HG03378 (cell line): ENCODE measurements around the gene KCNJ12.
"Not testable (repeated sequence)": the region's sequence is repeated elsewhere in the genome, so short reads cannot be mapped to it uniquely, and the experiment has no call there.

Experiments
- ATAC-seq: cut with Tn5 transposase; IDR thresholded peaks from one replicate; pipeline ENCODE4 v1.9.1; 2021; ENCODE audit warnings: mild to moderate bottlenecking, moderate library complexity; ENCODE audit not compliant: unreplicated experiment

Gene KCNJ12

GRCh38 chr17:21381076-21381706 lies 5.0 kb downstream of the KCNJ12 start:
- no peak for ATAC-seq

- ATAC-seq: no peak
Measured at GRCh38 chr17:21382560-21383495, 6.7 kb downstream of the KCNJ12 start.

GRCh38 chr17:21385281-21385845 lies 9.2 kb downstream of the KCNJ12 start:
- no peak for ATAC-seq

GRCh38 chr17:21387616-21388015 lies 11.5 kb downstream of the KCNJ12 start:
- no peak for ATAC-seq

GRCh38 chr17:21388066-21388465 lies 11.9 kb downstream of the KCNJ12 start:
- no peak for ATAC-seq

GRCh38 chr17:21388944-21389343 lies 12.8 kb downstream of the KCNJ12 start:
- no peak for ATAC-seq

- ATAC-seq: no peak
Measured at GRCh38 chr17:21389394-21389793, 13.2 kb downstream of the KCNJ12 start.

- ATAC-seq: no peak
Measured at GRCh38 chr17:21390294-21390693, 14.1 kb downstream of the KCNJ12 start.

GRCh38 chr17:21392266-21392665 lies 16.1 kb downstream of the KCNJ12 start:
- no peak for ATAC-seq

- ATAC-seq: no peak
Measured at GRCh38 chr17:21394265-21394664, 18.1 kb downstream of the KCNJ12 start.

GRCh38 chr17:21395764-21396163 lies 19.6 kb downstream of the KCNJ12 start:
- no peak for ATAC-seq

GRCh38 chr17:21396237-21396636 lies 20.1 kb downstream of the KCNJ12 start:
- no peak for ATAC-seq

GRCh38 chr17:21397341-21398190 lies 21.4 kb downstream of the KCNJ12 start:
- no peak for ATAC-seq

GRCh38 chr17:21399474-21400186 lies 23.5 kb downstream of the KCNJ12 start:
- no peak for ATAC-seq

- ATAC-seq: not testable (repeated sequence)
Measured at GRCh38 chr17:21400187-21400569, 24.0 kb downstream of the KCNJ12 start.

- no peak for ATAC-seq
Measured at GRCh38 chr17:21400816-21401593, 24.8 kb downstream of the KCNJ12 start.

GRCh38 chr17:21402166-21402571 lies 26.0 kb downstream of the KCNJ12 start:
- not testable (repeated sequence) for ATAC-seq

GRCh38 chr17:21402926-21403325 lies 26.8 kb downstream of the KCNJ12 start:
- ATAC-seq: not testable (repeated sequence)

- not testable (repeated sequence) for ATAC-seq
Measured at GRCh38 chr17:21404106-21404505, 27.9 kb downstream of the KCNJ12 start.
